Heart left ventricle (tissue), 16 donors: Measurements from ENCODE around the gene EPHB1. TPM values are rescaled to one million over a fixed set of nuclear protein-coding genes. Genes with fewer than 3 reads are reported as not detected.
"Not testable (repeated sequence)": the region's sequence is repeated elsewhere in the genome, so short reads cannot be mapped to it uniquely, and the experiment has no call there.

ENCODE experiments used
- ATAC-seq, 4 donors: fragments of 200-7000 bp; cut with Tn5 transposase; one replicate each; pipeline ENCODE4 v1.9.1; 2020 to 2022; ENCODE audit warnings: moderate library complexity in 4 of 4, mild to moderate bottlenecking in 3 of 4, moderate number of reproducible peaks in 1 of 4
- DNase-seq, 5 donors: peaks; one replicate each; pipeline ENCODE4 v3.0.0-alpha.2; 2020
- H3K27ac ChIP-seq, 12 donors: fragments of 200-600 bp; sonication (generic) in 4 of 12; one replicate each; pipeline versions ENCODE4 v1.5.0 to v1.8.0; 2016 to 2022; ENCODE audit warnings: mild to moderate bottlenecking in 2 of 12
- H3K27me3 ChIP-seq, 9 donors: fragments of 200-600 bp; sonication (generic) in 2 of 9; one replicate each; pipeline versions ENCODE4 v1.5.1 to v1.8.0; 2016 to 2022; ENCODE audit warnings: mild to moderate bottlenecking in 3 of 9
- H3K36me3 ChIP-seq, 9 donors: fragments of 200-600 bp; sonication (generic) in 2 of 9; one replicate each; pipeline versions ENCODE4 v1.5.0 to v1.8.0; 2018 to 2022; ENCODE audit warnings: mild to moderate bottlenecking in 2 of 9
- H3K4me1 ChIP-seq, 12 donors: fragments of 200-600 bp; sonication (generic) in 4 of 12; one replicate each; pipeline versions ENCODE4 v1.5.0 to v1.8.0; 2016 to 2022; ENCODE audit warnings: mild to moderate bottlenecking in 3 of 12
- H3K4me3 ChIP-seq, 12 donors: fragments of 200-600 bp; sonication (generic) in 4 of 12; one replicate each; pipeline versions ENCODE4 v1.5.0 to v1.8.0; 2017 to 2022; ENCODE audit warnings: mild to moderate bottlenecking in 9 of 12, moderate library complexity in 4 of 12
- H3K9me3 ChIP-seq, 12 donors: fragments of 200-600 bp; sonication (generic) in 4 of 12; one replicate each; pipeline versions ENCODE4 v1.5.0 to v1.8.0; 2016 to 2022; ENCODE audit warnings: mild to moderate bottlenecking in 1 of 12
- POLR2A ChIP-seq, 2 donors: fragments of 450-650 bp; IDR thresholded peaks; one replicate each; pipeline ENCODE4 v1.6.1; 2017; ENCODE audit warnings: antibody characterized with exemption in 2 of 2, mild to moderate bottlenecking in 2 of 2, moderate library complexity in 2 of 2
- WGBS, 4 donors: extraction: QIAGEN DNeasy Blood & Tissue Kit in 2 of 4; methylation state at CpG; one replicate each; pipeline versions ENCODE4 v1.1.5 to v1.1.7; 2013 to 2018; 5-methylcytosine and 5-hydroxymethylcytosine counted together
- intact Hi-C, 10 donors: fragments of 100-400 bp; cut with DNase I; formaldehyde crosslinking; loops; one replicate each; pipeline versions ENCODE4 v1.11.1 to v1.14.2; 2022
- polyA plus RNA-seq, 2 donors: library from polyadenylated mRNA; stranded (reverse); fragments of 200-250 nt; gene quantifications; one replicate each; pipeline ENCODE4 v1.2.3, GENCODE V29; 2013
- total RNA-seq, 9 donors: library from RNA; depleted of rRNA in 2 of 9; stranded (reverse); fragments of >200 nt in 2 of 9; fragmentation: NEBNext Ultra II Directional in 3 of 9; extraction: Animal tissue kit (Norgen Biotek cat#: 25700) in 3 of 9; gene quantifications; one replicate each; pipeline versions ENCODE4 v1.1.0 to v1.2.4, GENCODE V29; 2016 to 2023
- TF ChIP-seq, protein P1 (sequence below), 12 donors: fragments of 200-600 bp; sonication (generic) in 4 of 12; IDR thresholded peaks; one replicate each; pipeline versions ENCODE4 v1.5.0 to v1.8.0; 2018 to 2022; ENCODE audit warnings: antibody characterized with exemption in 12 of 12, mild to moderate bottlenecking in 5 of 12
- donor health status: ischemic (EF 13 %, LVEDD 7.1; RV severe dilation, severe dysfunction).
- donor health status: healthy with polysubstance abuse.
- donor health status: DM: no; HTN: yes; CAD: no.
- donor health status: DM: no; HTN: no; CAD: no.
- donor health status: ischemic (EF 25% LVEDD 6.9; RV normal size, moderate dysfunction).
- donor health status: ischemic (EF 25% LVEDD 5.7; RV mildly dilated, moderate dysfunction).
- donor health status: healthy.
- donor health status: DM: yes; HTN: yes; CAD: no.
- donor health status: ischemic (EF 35%, LVEDD 5.7; RV mildly dilated, moderate dysfunction).
- donor health status: nonischemic (EF 11% LVEDD 7.7; RV severe dilation, severe dysfunction).
- donor health status: DM: yes; HTN: yes; CAD: no.
- donor health status: PGD.
- donor health status: ischemic (EF 29% LVEDD 5.4; RV normal size, mild dysfunction).
- donor health status: nonischemic (EF 23%, LVEDD 6.1; RV moderate dilation, normal function).

The EPHB1 gene
- total and polyA plus RNA-seq, 11 donors: 0.31 to 2.2 (median 1.1) TPM

- no peak overlapping the region for H3K4me3 ChIP-seq
- no peaks in the 10 kb centered on the region for H3K9me3 ChIP-seq
- no peak for TF ChIP-seq POLR2A (IDR thresholded peaks at IDR 0.05)
- TF ChIP-seq, protein P1, sequence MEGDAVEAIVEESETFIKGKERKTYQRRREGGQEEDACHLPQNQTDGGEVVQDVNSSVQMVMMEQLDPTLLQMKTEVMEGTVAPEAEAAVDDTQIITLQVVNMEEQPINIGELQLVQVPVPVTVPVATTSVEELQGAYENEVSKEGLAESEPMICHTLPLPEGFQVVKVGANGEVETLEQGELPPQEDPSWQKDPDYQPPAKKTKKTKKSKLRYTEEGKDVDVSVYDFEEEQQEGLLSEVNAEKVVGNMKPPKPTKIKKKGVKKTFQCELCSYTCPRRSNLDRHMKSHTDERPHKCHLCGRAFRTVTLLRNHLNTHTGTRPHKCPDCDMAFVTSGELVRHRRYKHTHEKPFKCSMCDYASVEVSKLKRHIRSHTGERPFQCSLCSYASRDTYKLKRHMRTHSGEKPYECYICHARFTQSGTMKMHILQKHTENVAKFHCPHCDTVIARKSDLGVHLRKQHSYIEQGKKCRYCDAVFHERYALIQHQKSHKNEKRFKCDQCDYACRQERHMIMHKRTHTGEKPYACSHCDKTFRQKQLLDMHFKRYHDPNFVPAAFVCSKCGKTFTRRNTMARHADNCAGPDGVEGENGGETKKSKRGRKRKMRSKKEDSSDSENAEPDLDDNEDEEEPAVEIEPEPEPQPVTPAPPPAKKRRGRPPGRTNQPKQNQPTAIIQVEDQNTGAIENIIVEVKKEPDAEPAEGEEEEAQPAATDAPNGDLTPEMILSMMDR (IDR thresholded peaks at IDR 0.05): no peak
- DNase-seq (no peak), ATAC-seq (no peak)
- H3K27ac ChIP-seq: no peak overlapping the region
- no peaks in the 10 kb centered on the region for H3K27me3 ChIP-seq
- 40 to 54% (median 52%) methylated on average over 3 of the region's 3 CpGs for WGBS, 4 donors
- intact Hi-C loops: no loop called here
- no peaks in the 10 kb centered on the region for H3K36me3 ChIP-seq
- no peaks in the 10 kb centered on the region for H3K4me1 ChIP-seq
Measured at GRCh38 chr3:134998855-134999254, 203.8 kb downstream of the EPHB1 start.

GRCh38 chr3:135000465-135000864 lies 205.4 kb downstream of the EPHB1 start:
- H3K4me1 ChIP-seq: no peaks in the 10 kb centered on the region
- DNase-seq (no peak), ATAC-seq (no peak)
- WGBS, 4 donors: 74 to 79% (median 77%) methylated on average over 4 of the region's 4 CpGs
- TF ChIP-seq POLR2A (IDR thresholded peaks at IDR 0.05): no peak
- TF ChIP-seq, protein P1 (IDR thresholded peaks at IDR 0.05): no peak
- H3K27ac ChIP-seq: no peak overlapping the region
- peaks cover 0 to 4% (median 0%) of the 10 kb centered on the region in 12 donors for H3K9me3 ChIP-seq
- H3K36me3 ChIP-seq: no peaks in the 10 kb centered on the region
- H3K4me3 ChIP-seq: no peak overlapping the region
- intact Hi-C loops: no loop called here
- H3K27me3 ChIP-seq: no peaks in the 10 kb centered on the region

- H3K4me3 ChIP-seq, intact Hi-C loops, H3K27me3 ChIP-seq, H3K4me1 ChIP-seq, ATAC-seq, H3K27ac ChIP-seq, H3K9me3 ChIP-seq, DNase-seq, H3K36me3 ChIP-seq: not testable (repeated sequence)
- WGBS, 4 donors: 96 to 99% (median 98%) methylated on average over 17 to 19 of the region's 19 CpGs
Measured at GRCh38 chr3:135005616-135006015, 210.6 kb downstream of the EPHB1 start.

- intact Hi-C loops: no loop called here
Measured at GRCh38 chr3:135007607-135008006, 212.5 kb downstream of the EPHB1 start.

More at GRCh38 chr3:135007607-135008006, 212.5 kb downstream of the EPHB1 start:
- WGBS, 4 donors: 42 to 59% (median 50%) methylated on average over 7 of the region's 7 CpGs
- ATAC-seq (no peak), DNase-seq (no peak)
- H3K9me3 ChIP-seq: peaks cover 0 to 9% (median 0%) of the 10 kb centered on the region in 12 donors
- no peak overlapping the region for H3K27ac ChIP-seq
- TF ChIP-seq, protein P1 (IDR thresholded peaks at IDR 0.05): no peak
- TF ChIP-seq POLR2A (IDR thresholded peaks at IDR 0.05): no peak
- H3K4me1 ChIP-seq: no peaks in the 10 kb centered on the region
- H3K4me3 ChIP-seq: no peak overlapping the region
- H3K36me3 ChIP-seq: no peaks in the 10 kb centered on the region
- H3K27me3 ChIP-seq: no peaks in the 10 kb centered on the region
